GM12878 (cell line): Measurements from ENCODE around the gene RPUSD1. TPM values are rescaled to one million over a fixed set of nuclear protein-coding genes. Genes with fewer than 3 reads are reported as not detected.

Experiments
- ATAC-seq: fragments of 200-7000 bp; cut with Tn5 transposase; 3 replicates; pipeline ENCODE4 v1.9.1; 2020; ENCODE audit warnings: mild to moderate bottlenecking, moderate library complexity
- BruUV-seq: library from RNA; stranded (reverse); fragments of 400-500 nt; replicated peaks from 2 replicates; lab custom pipeline; 2021; lab: Mats Ljungman, UMichigan
- CTCF ChIA-PET: fragments of 300-600 bp; sonication (Branson Sonifier 250); formaldehyde crosslinking; extraction: SDS; loops from one replicate; lab custom pipeline; 2021; ENCODE audit warnings: inconsistent platforms; lab: Yijun Ruan, JAX
- POLR2A ChIA-PET: fragments of 350-600 bp; formaldehyde crosslinking; extraction: SDS; loops from one replicate; lab custom pipeline; 2021; ENCODE audit warnings: inconsistent platforms; lab: Charles Lee
- RAD21 ChIA-PET: fragments of 300-600 bp; sonication (Branson Sonifier 250); formaldehyde crosslinking; loops from one replicate; lab custom pipeline; 2023; ENCODE audit warnings: antibody characterized with exemption; ENCODE audit not compliant: unreplicated experiment; lab: Charles Lee
- SMC1A ChIA-PET: fragments of 300-600 bp; sonication (Branson Sonifier 250); formaldehyde crosslinking; loops from one replicate; lab custom pipeline; 2023; ENCODE audit not compliant: unreplicated experiment, uncharacterized antibody; lab: Charles Lee
- DNase-seq: peaks from one replicate; pipeline ENCODE4 v3.0.0-alpha.2; 2011; ENCODE audit warnings: low read depth, low spot score
- FAIRE-seq: peaks from 3 replicates; lab custom pipeline; 2011; peaks lifted over from hg19 to GRCh38; lab: Jason Lieb, UNC
- H2AFZ ChIP-seq: 2 replicates; pipeline ENCODE4 v1.6.0; 2011; ENCODE audit warnings: low read depth, low read length, control low read depth; ENCODE audit not compliant: control insufficient read depth
- H3K27ac ChIP-seq: 2 replicates; pipeline ENCODE4 v1.5.1; 2011; ENCODE audit warnings: control low read depth; ENCODE audit not compliant: control insufficient read depth, insufficient read depth
- H3K27me3 ChIP-seq, 2 experiments: replicated peaks in 1 of 2; 2 replicates each; pipeline versions ENCODE4 v1.6.0 to v1.6.1; 2011; ENCODE audit warnings: low read length in 1 of 2; ENCODE audit not compliant: control insufficient read depth in 2 of 2, insufficient read depth in 2 of 2
- H3K36me3 ChIP-seq, 2 experiments: 2 replicates each; pipeline ENCODE4 v1.5.1; 2011; ENCODE audit warnings: low read length in 1 of 2; ENCODE audit not compliant: control insufficient read depth in 2 of 2, insufficient read depth in 2 of 2
- H3K4me1 ChIP-seq: 2 replicates; pipeline ENCODE4 v1.6.1; 2011; ENCODE audit warnings: mild to moderate bottlenecking, low read length, moderate library complexity, mixed read lengths; ENCODE audit not compliant: control insufficient read depth, insufficient read depth
- H3K4me2 ChIP-seq: 2 replicates; pipeline ENCODE4 v1.6.0; 2011; ENCODE audit warnings: control low read depth; ENCODE audit not compliant: control insufficient read depth, insufficient read depth
- H3K4me3 ChIP-seq: fragments of 200-600 bp; sonication (generic); 2 replicates; pipeline ENCODE4 v1.5.1; 2016
- H3K79me2 ChIP-seq: 2 replicates; pipeline ENCODE4 v1.6.0; 2011; ENCODE audit warnings: low read length; ENCODE audit not compliant: control insufficient read depth, insufficient read depth
- H3K9ac ChIP-seq: 2 replicates; pipeline ENCODE4 v1.8.0; 2011; ENCODE audit warnings: low read length, control low read depth, mixed read lengths; ENCODE audit not compliant: control insufficient read depth, insufficient read depth
- H3K9me3 ChIP-seq: replicated peaks from 3 replicates; pipeline ENCODE4 v1.5.1; 2011; ENCODE audit warnings: mild to moderate bottlenecking, low read length; ENCODE audit not compliant: control insufficient read depth, insufficient read depth
- H4K20me1 ChIP-seq: 2 replicates; pipeline ENCODE4 v1.6.0; 2011; ENCODE audit not compliant: control insufficient read depth, insufficient read depth
- CHD1 ChIP-seq: IDR thresholded peaks from 2 replicates; pipeline ENCODE4 v1.6.1; 2012; ENCODE audit warnings: low read depth, low read length, improper control_type of control experiment
- CREM ChIP-seq: IDR thresholded peaks from 2 replicates; pipeline ENCODE4 v1.6.1; 2014; ENCODE audit warnings: antibody characterized with exemption, low read depth
- EP300 ChIP-seq, 2 experiments: fragments of 150-350 bp in 1 of 2; IDR thresholded peaks; 2 replicates each; pipeline ENCODE4 v1.6.1; 2011 to 2012; ENCODE audit warnings: low read depth in 2 of 2, low read length in 2 of 2, borderline replicate concordance in 1 of 2, improper control_type of control experiment in 1 of 2, inconsistent platforms in 1 of 2; ENCODE audit not compliant: control insufficient read depth in 1 of 2
- KDM1A ChIP-seq: fragments of 200-600 bp; sonication (generic); IDR thresholded peaks from 2 replicates; pipeline ENCODE4 v1.6.1; 2016; ENCODE audit warnings: borderline replicate concordance
- LARP7 ChIP-seq: fragments of 450-650 bp; IDR thresholded peaks from 2 replicates; pipeline ENCODE4 v1.6.1; 2017; ENCODE audit warnings: mild to moderate bottlenecking
- POLR2A ChIP-seq: IDR thresholded peaks from 2 replicates; pipeline ENCODE4 v1.6.1; 2011; ENCODE audit warnings: low read depth, mild to moderate bottlenecking, low read length
- YBX1 ChIP-seq: fragments of 450-650 bp; IDR thresholded peaks from 2 replicates; pipeline ENCODE4 v1.6.1; 2016; ENCODE audit warnings: antibody characterized with exemption
- ZNF274 ChIP-seq: IDR thresholded peaks from one replicate; pipeline ENCODE4 v1.8.0; 2011; ENCODE audit not compliant: insufficient read length, insufficient read depth
- ZNF384 ChIP-seq: IDR thresholded peaks from 2 replicates; pipeline ENCODE4 v1.6.1; 2012; ENCODE audit warnings: low read depth, mild to moderate bottlenecking, low read length, improper control_type of control experiment, borderline replicate concordance
- WGBS: methylation state at CpG from one replicate; pipeline ENCODE4 v1.1.6; 2016; ENCODE audit warnings: low lambda C conversion rate; ENCODE audit not compliant: insufficient replicate concordance, insufficient coverage; ENCODE audit errors: missing lambda C conversion rate; 5-methylcytosine and 5-hydroxymethylcytosine counted together
- in situ Hi-C: fragments of 300-500 bp; cut with MboI; formaldehyde crosslinking; loops from 9 replicates; pipeline ENCODE4 v1.14.3; 2018; ENCODE audit warnings: mixed read lengths
- intact Hi-C: fragments of 100-400 bp; cut with micrococcal nuclease; formaldehyde crosslinking; loops from one replicate; pipeline ENCODE4 v1.14.2; 2022; ENCODE audit not compliant: unreplicated experiment
- polyA plus RNA-seq, 11 experiments: library from polyadenylated mRNA; depleted of rRNA in 4 of 11; unstranded in 6 of 11; stranded (reverse) in 5 of 11; fragments of >200 nt; fragmentation: Nextera tagmentation in 4 of 11; fragmentation: Illumina TruSeq in 1 of 11; extraction: Ambion mirVana in 4 of 11; extraction: Trizol in 1 of 11; gene quantifications; 1 replicate in 1 of 11; 2 replicates in 10 of 11; pipeline versions ENCODE4 v1.2.1 to v1.2.3, GENCODE V29; 2011 to 2016; ENCODE audit warnings: inconsistent platforms in 2 of 11, missing spikeins in 2 of 11, low read depth in 1 of 11
- total RNA-seq, 4 experiments: library from RNA; depleted of rRNA in 3 of 4; stranded (reverse); fragments of >200 nt in 3 of 4; fragmentation: Illumina TruSeq in 1 of 4; extraction: Trizol in 1 of 4; gene quantifications; 2 replicates each; pipeline versions ENCODE4 v1.2.1 to v1.2.3, GENCODE V29; 2013 to 2021
- TF ChIP-seq, protein P1 (sequence below): fragments of 450-650 bp; IDR thresholded peaks from 2 replicates; pipeline ENCODE4 v1.6.1; 2016; ENCODE audit warnings: mild to moderate bottlenecking

RPUSD1 gene
- total and polyA plus RNA-seq, 10 of the 15 experiments (the other 5 are each of a cell fraction or from before 2014, with no cell fraction given): 0.55 to 49.9 (median 21.1) TPM

DNA sequence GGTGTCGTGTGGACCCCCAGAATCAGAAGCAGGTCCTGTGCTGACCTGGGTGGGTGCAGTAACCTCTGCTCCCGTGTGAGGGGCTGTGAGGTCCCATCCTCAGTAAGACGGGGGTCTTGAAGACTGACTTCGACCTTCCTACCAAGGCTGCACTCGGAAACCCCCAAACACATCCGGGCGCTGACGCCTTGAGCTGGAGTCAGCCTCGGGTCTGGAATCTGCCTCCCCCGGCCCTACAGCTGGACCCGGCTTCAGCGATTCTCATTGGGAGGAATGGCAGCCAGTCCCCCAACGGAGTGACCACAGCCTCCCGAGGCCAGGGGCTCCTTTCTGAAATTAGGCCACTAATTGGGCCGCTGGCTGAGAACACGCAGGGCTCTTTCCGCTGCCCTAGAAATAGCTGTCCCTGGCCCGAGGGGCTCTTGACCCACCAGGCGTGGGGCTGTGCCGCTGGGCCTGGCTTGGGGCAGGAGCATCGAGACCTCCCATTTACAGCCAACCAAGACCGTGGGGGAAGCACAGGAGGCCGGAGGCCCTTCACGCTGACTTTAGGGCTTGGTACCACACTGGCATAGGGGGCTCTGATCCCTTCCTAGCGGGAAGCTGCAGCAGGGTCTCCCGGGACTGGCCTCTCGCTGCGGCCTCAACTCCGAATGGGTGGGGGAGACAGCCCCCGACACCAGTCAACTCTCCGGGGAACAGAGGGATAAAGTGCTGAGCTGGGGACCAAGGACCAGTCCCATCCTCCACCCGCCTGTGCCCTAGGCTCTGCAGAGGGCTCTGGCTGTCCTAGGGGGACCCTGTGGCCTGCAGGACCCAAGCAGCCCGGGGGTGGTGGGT lies 15.0 kb upstream of the RPUSD1 start:
- ChIA-PET POLR2A (no interaction called here), SMC1A (no interaction called here), RAD21 (no interaction called here), CTCF (interaction anchor here (1.1 kb wide), 1 partner anchor 161 kb away, joined by 3 read pairs; no protein-coding TSS in a partner anchor)
- intact Hi-C loops (no loop called here), in situ Hi-C loops (no loop called here)
- Histone ChIP-seq H3K4me3 (no peak overlapping the region), H2AFZ (no peak overlapping the region), H3K9me3 (no peaks in the 10 kb centered on the region), H3K27me3 (peaks cover 0 to 2% of the 10 kb centered on the region in 2 experiments; a peak in 3 of 4 replicates), H4K20me1 (no peaks in the 10 kb centered on the region), H3K4me1 (no peaks in the 10 kb centered on the region), H3K9ac (no peak overlapping the region), H3K79me2 (peaks cover 6% of the 10 kb centered on the region), H3K4me2 (no peak overlapping the region), H3K27ac (no peak overlapping the region), H3K36me3 (no peaks in the 10 kb centered on the region)
- no TSS peak for BruUV-seq
- WGBS: 49% methylated on average over 33 of the region's 33 CpGs
- no peak for DNase-seq
- no peak for TF ChIP-seq ZNF384
- no peak for TF ChIP-seq ZNF274
- TF ChIP-seq POLR2A: 0 out of 2 replicates have a peak, but pooled peaks have one; percentile 29
- TF ChIP-seq, protein P1, sequence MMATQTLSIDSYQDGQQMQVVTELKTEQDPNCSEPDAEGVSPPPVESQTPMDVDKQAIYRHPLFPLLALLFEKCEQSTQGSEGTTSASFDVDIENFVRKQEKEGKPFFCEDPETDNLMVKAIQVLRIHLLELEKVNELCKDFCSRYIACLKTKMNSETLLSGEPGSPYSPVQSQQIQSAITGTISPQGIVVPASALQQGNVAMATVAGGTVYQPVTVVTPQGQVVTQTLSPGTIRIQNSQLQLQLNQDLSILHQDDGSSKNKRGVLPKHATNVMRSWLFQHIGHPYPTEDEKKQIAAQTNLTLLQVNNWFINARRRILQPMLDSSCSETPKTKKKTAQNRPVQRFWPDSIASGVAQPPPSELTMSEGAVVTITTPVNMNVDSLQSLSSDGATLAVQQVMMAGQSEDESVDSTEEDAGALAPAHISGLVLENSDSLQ: no peak
- ATAC-seq: no peak
- FAIRE-seq: no peak

DNA sequence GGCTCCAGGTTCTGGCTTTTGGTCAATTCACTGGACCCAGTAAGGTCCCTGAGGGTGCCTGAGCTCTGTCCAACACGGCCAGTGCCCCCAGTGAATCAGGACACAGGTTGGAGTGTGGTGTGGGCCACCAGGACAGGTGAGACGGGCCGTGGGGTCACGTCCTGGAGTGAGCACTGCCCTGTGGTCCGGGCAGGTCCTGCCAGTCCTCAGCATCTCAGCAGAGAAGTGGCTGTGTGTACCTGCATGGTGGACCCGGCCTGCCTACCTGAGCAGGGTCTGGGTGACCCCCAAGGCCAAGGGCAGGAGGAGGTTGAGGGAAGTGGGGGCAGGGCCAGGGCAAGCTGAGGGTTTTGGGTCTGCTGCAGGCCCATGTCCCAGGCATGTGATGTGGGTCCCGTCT lies 14.3 kb upstream of the RPUSD1 start:
- Histone ChIP-seq H3K36me3 (no peaks in the 10 kb centered on the region), H3K4me2 (no peak overlapping the region), H4K20me1 (no peaks in the 10 kb centered on the region), H3K27me3 (peaks cover 0 to 2% of the 10 kb centered on the region in 2 experiments; a peak in 3 of 4 replicates), H3K27ac (no peak overlapping the region), H2AFZ (no peak overlapping the region), H3K4me1 (no peaks in the 10 kb centered on the region), H3K9ac (no peak overlapping the region), H3K79me2 (peaks cover 5% of the 10 kb centered on the region), H3K4me3 (no peak overlapping the region), H3K9me3 (no peaks in the 10 kb centered on the region)
- ChIA-PET CTCF (no interaction called here), SMC1A (no interaction called here), POLR2A (no interaction called here), RAD21 (no interaction called here)
- intact Hi-C loops: no loop called here
- TF ChIP-seq CREM (no peak), EP300 (IDR thresholded peaks at IDR 0.05; ENCODE audit: borderline replicate concordance in 1 of 2, control insufficient read depth in 1 of 2, low read depth in 2 of 2, low read length in 2 of 2) (no peak), CHD1 (no peak), KDM1A (no peak), LARP7 (no peak), YBX1 (no peak)
- no peak for FAIRE-seq
- no peak for ATAC-seq
- DNase-seq: no peak
- WGBS: 11% methylated on average over 7 of the region's 7 CpGs
- BruUV-seq: no TSS peak
- in situ Hi-C loops: no loop called here
